ENCODE measurements around the gene CAMKK2.

CAMKK2 gene

GRCh38 chr12:121296618-121297434 is at the start of gene CAMKK2 (continued):
- TF ChIP-seq PBX3 (CRISPR knock-in tag; IDR thresholded peaks at IDR 0.05) (0 out of 2 replicates have a peak, but pooled peaks have one; percentile 50), ZEB2 (tag by site-specific recombination; IDR thresholded peaks at IDR 0.05) (peak; percentile 74), CTCF (tag by site-specific recombination; IDR thresholded peaks at IDR 0.05) (peak; percentile 69), ZBTB21 (tag by site-specific recombination; IDR thresholded peaks at IDR 0.05) (no peak), ZNF335 (tag by site-specific recombination; conservative IDR thresholded peaks at IDR 0.05) (peak; percentile 79), IKZF3 (tag by site-specific recombination; IDR thresholded peaks at IDR 0.05) (peak; percentile 14; the same call in 1 of the 2 replicates), ZBTB10 (tag by site-specific recombination; IDR thresholded peaks at IDR 0.05) (peak; percentile 30; the same call in 1 of the 2 replicates), KLF16 (tag by site-specific recombination; IDR thresholded peaks at IDR 0.05) (peak; percentile 82), ZNF37A (tag by site-specific recombination; IDR thresholded peaks at IDR 0.05) (no peak), HIC1 (tag by site-specific recombination; IDR thresholded peaks at IDR 0.05) (no peak), HOXD13 (CRISPR knock-in tag; IDR thresholded peaks at IDR 0.05; ENCODE audit: borderline replicate concordance) (no peak), GLIS1 (tag by site-specific recombination; IDR thresholded peaks at IDR 0.05) (peak; percentile 47; the same call in 1 of the 2 replicates), ZNF202 (tag by site-specific recombination; IDR thresholded peaks at IDR 0.05; ENCODE audit: borderline replicate concordance) (no peak), ZNF629 (tag by site-specific recombination; IDR thresholded peaks at IDR 0.05) (no peak), ZBTB20 (tag by site-specific recombination; IDR thresholded peaks at IDR 0.05) (peak; percentile 93)

- Histone ChIP-seq H3K4me3 (ENCODE audit: low read depth, low read length) (no peak overlapping the region), H3K4me1 (ENCODE audit: control insufficient read depth, insufficient read depth, low read length) (no peaks in the 10 kb centered on the region), H3K27ac (ENCODE audit: extremely low read depth, low read depth, low read length) (no peak overlapping the region), H3K9me3 (ENCODE audit: control insufficient read depth, insufficient read depth, low read depth, low read length) (no peaks in the 10 kb centered on the region), H3K36me3 (ENCODE audit: control insufficient read depth in 2 of 2, insufficient read depth in 1 of 2, low read length in 2 of 2) (peaks cover 56 to 76% of the 10 kb centered on the region in 2 experiments)
- CTCF ChIA-PET = interaction anchor here (0.8 to 4.2 kb wide), 2 partner anchors 11 to 71 kb away, joined by 3 to 30 read pairs; no protein-coding TSS in a partner anchor
- TF ChIP-seq ZBTB21 (tag by site-specific recombination; IDR thresholded peaks at IDR 0.05) (no peak), ZNF792 (tag by site-specific recombination; IDR thresholded peaks at IDR 0.05) (no peak)
- POLR2A ChIA-PET = no interaction called here
Observed at GRCh38 chr12:121345151-121345815, 48.8 kb upstream of the CAMKK2 start.
